Activated CD4-positive, alpha-beta T cell treated with anti-CD3 and anti-CD28 coated beads, Interleukin-10, Interleukin-2, amounts not matched to agents 100 ng/mL and 50 ng/mL, durations not matched to agents 16 hours and 8 hours (primary cell): ENCODE measurements around the gene COLEC12.

Experiments used
- DNase-seq: peaks from one replicate; pipeline ENCODE4 v3.0.0-alpha.2; 2020

The COLEC12 gene

GRCh38 chr18:473802-474201, 26.7 kb downstream of the COLEC12 start:
- DNase-seq = no peak

- DNase-seq = no peak
Measured at GRCh38 chr18:471716-472115, 28.8 kb downstream of the COLEC12 start.

- DNase-seq = no peak
Measured at GRCh38 chr18:470661-471501, 29.6 kb downstream of the COLEC12 start.

GRCh38 chr18:468955-469790, 31.3 kb downstream of the COLEC12 start:
- no peak for DNase-seq

- DNase-seq = no peak
Measured at GRCh38 chr18:463827-464541, 36.5 kb downstream of the COLEC12 start.

GRCh38 chr18:463403-463802, 37.1 kb downstream of the COLEC12 start:
- no peak for DNase-seq

- DNase-seq = no peak
Measured at GRCh38 chr18:461762-462161, 38.7 kb downstream of the COLEC12 start.

GRCh38 chr18:460791-461190, 39.7 kb downstream of the COLEC12 start:
- no peak for DNase-seq

GRCh38 chr18:459814-460593, 40.5 kb downstream of the COLEC12 start:
- no peak for DNase-seq

GRCh38 chr18:457521-458412, 42.7 kb downstream of the COLEC12 start:
- DNase-seq = no peak

- DNase-seq = no peak
Measured at GRCh38 chr18:457140-457519, 43.4 kb downstream of the COLEC12 start.

GRCh38 chr18:456361-457139, 44.0 kb downstream of the COLEC12 start:
- no peak for DNase-seq

GRCh38 chr18:453400-453799, 47.1 kb downstream of the COLEC12 start:
- no peak for DNase-seq

- no peak for DNase-seq
Measured at GRCh38 chr18:452816-453215, 47.7 kb downstream of the COLEC12 start.

GRCh38 chr18:449374-449773, 51.1 kb downstream of the COLEC12 start:
- no peak for DNase-seq

GRCh38 chr18:448116-448790, 52.2 kb downstream of the COLEC12 start:
- DNase-seq = no peak

- DNase-seq = no peak
Measured at GRCh38 chr18:446941-447560, 53.5 kb downstream of the COLEC12 start.

GRCh38 chr18:445055-445454, 55.4 kb downstream of the COLEC12 start:
- DNase-seq = no peak

- DNase-seq = no peak
Measured at GRCh38 chr18:438571-438970, 61.9 kb downstream of the COLEC12 start.

- DNase-seq = no peak
Measured at GRCh38 chr18:435940-436339, 64.6 kb downstream of the COLEC12 start.
